Activated CD8-positive, alpha-beta memory T cell treated with anti-CD3 and anti-CD28 coated beads for 4 hours (primary cell): Measurements from ENCODE around the gene ZNHIT2.

Experiments
- DNase-seq, 2 donors: peaks; one replicate each; pipeline ENCODE4 v3.0.0-alpha.2; 2020; ENCODE audit warnings: low read depth in 2 of 2

The ZNHIT2 gene

DNA sequence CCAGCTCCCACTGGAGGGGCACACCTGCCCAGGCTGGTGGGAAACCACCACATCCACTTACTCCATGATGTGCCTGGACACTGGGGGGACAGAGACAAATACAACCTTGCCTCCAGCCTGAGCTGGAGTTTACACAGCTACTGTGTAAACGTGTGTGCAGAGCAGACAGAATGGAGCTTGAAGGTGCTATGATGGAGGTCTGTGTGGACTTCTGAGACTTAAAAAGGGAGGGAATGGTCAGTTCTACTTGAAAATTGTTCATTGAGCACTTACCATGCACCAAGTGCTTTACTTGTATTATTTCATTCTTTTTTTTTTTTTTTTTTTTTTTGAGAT lies 44.9 kb downstream of the ZNHIT2 start:
- DNase-seq, result no peak

DNA sequence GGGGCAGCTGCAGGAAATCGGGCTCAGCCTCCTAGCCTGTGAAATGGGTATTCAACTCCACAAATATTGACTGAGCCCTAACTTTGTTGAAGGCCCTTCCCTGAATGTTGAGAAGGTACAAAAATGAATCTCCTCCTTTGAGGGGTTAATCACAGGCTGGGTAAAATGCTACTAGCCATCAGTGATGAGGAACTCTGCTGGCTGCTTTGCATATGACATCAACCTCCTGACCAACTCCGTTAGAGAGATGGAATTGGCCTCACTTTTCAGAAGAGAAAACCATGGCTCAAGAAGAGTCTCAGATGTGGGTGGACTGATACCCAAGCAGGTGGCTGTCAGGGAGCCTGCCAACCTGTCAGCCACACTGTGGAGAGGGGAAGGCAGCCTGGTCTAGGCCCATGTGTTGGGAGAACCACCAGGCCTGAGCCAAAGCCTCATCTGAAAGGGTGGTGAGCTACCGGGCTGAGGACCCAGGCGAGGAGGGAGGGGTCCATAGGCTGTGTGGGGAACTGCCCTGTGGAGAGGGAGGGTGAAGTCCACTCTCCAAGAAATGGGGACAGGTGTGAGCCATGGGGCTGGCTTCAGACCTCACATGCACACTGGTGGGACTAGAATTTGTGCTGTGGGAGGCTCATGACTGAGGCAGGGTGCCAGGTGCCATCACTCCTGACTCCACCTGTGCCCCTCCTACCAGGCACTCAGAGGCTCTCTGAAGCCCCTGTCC lies 45.4 kb downstream of the ZNHIT2 start:
- no peak for DNase-seq

DNA sequence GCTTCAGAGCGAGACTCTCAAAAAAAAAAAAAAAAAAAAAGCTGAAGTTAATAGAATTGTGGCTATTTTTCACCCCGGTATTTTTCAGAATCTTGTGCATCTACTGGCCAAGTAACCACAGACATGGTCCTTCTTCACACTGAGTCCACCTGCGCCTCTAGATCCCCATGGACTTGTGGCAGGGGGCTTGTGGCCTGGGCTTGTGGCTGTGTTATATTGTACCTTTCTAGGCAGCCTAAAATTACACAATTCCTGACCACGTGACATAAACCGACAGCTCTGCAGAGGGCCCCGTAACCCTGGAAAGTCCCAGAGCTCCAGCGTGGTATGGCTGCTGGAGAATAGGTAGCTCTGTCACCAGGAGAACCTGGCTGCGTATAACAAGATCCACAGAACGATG lies 48.3 kb downstream of the ZNHIT2 start:
- DNase-seq, result no peak

DNA sequence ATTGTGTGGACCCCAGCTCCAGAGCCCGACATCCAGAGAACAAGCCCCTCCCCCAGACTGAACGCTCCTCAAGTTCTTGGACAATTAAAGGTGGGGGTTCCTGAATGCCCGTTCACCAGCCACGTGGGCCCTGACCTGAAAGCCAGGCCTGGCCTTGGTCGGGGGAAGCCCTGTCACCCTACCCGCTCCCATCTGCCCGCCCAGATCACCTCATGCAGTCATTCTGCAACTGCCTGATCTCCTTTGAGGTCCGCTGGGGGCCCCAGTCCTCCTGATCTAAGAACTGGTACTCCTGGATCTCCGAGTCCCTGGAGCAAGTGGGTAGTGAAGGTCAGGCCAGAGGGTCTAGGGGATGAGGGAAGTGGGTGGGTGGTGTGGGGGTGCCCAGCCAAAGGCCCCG lies 50.1 kb downstream of the ZNHIT2 start:
- DNase-seq, result no peak

DNA sequence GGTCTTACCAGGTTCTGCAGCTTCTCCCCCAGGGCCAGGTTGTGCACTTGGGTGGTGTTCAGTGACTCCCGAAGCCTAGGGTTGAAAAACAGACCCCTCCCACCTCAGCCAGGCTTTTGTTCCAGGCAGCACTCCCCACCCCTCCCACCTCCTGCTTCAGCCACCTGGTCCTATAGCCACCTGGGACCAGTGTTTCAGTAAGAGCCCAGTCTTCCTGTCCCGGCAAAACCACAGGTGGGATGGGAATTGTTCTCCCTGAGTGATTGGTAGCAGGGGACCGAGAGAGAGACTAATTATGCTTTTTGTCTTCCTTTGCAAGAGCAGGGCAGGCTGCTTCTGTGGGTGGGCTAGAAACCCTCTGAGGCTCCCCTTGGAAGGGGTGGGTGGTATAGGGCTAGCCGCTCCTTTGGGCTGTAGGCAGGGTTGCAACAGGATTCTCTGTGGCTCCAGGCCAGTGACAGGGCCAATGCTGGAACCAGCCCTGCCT lies 50.7 kb downstream of the ZNHIT2 start:
- no peak for DNase-seq
